CD4-positive, alpha-beta T cell treated with Interleukin-21 for 1 hour (primary cell): Measurements from ENCODE around the gene RSU1.
A peak's percentile ranks its signal among the peaks of the same experiment; 100 is the strongest.
"Not testable (repeated sequence)": the region's sequence is repeated elsewhere in the genome, so short reads cannot be mapped to it uniquely, and the experiment has no call there.

ENCODE experiments used
- DNase-seq: peaks from one replicate; pipeline ENCODE4 v3.0.0-alpha.2; 2020

Gene RSU1

GRCh38 chr10:16777473-16778370 lies 39.5 kb downstream of the RSU1 start:
- DNase-seq = peak; percentile 71

DNA sequence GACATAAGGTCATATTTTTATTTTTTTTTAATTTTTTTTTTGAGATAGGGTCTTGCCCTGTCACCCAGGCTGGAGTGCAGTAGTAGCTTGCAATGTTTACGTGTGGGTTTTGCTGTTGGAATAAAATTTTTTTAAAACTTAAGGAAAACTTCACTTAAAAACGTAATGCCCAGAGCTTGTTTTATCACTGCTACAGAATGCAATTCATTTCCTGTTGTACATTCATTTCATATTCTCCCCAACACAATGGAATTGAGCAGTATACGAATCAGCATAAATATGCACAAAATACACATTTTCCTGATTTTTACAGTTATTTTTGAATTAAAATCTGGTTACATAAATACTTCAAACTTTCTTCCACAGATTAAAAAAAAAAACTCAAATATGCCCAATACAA lies 40.3 kb downstream of the RSU1 start:
- DNase-seq = no peak

GRCh38 chr10:16773334-16773733 lies 43.9 kb downstream of the RSU1 start:
- DNase-seq = no peak

GRCh38 chr10:16770670-16771069 lies 46.6 kb downstream of the RSU1 start:
- no peak for DNase-seq

- no peak for DNase-seq
Observed at GRCh38 chr10:16770141-16770540, 47.1 kb downstream of the RSU1 start.

DNA sequence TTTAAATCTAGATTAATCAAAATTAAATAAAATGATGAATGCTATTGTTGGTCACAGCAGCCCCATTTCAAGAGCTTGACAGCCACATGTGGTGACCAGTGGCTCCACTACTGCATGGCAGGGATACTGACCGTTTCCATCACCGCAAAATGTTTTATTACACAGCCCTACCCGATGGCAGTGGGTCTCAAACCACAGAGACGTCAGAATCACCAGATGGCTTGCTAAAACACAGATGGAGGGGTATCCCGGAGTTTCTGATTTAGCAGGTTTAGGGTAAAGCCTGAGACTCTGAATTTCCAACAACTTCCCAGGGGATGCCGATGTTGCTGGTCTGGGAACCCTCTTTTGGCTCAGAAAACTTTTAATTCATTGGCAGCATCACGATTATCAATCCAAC lies 47.9 kb downstream of the RSU1 start:
- DNase-seq = no peak

GRCh38 chr10:16768702-16769101 lies 48.5 kb downstream of the RSU1 start:
- DNase-seq = no peak

DNA sequence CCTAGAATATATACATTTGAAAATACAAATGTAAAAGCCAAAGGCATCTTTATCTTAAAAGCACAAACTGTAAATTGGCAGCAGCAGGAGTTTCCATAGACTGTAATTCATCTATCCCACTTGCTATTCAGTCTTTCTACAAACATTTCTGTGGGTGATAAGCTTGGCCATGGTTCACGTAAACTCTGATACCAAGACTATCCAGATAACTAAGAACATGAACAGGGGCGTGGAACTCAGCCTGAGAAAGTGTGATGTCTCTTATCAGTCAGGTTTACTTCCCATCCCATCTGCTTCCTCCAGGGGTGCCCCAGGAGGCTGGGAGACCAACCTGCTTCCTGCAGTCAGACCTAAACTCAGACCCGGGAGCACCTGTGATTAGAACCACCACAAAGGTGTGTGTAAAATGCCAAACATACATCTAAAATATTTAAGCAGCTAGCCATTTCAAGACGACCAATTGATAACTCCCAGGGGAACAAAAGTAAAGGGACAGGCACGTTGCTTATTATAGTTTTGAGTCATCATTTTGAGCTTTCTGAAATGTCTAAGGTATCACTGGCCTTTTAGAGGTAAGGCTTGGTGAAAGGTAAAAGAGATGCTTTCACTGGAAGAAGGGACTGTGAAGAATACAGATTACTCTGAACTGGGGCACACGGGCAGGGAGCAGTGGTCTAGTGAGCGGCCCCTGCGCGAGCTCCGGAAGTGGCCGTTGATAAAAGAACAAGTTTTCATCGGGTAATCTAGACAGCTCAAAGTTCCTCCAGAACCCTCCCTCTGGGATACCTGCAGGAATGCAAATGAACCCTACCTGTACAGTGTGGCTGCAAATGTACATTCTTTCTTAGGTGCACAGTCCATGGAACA lies 51.5 kb downstream of the RSU1 start:
- DNase-seq = no peak

- DNase-seq = no peak
Observed at GRCh38 chr10:16761300-16761699, 55.9 kb downstream of the RSU1 start.

- no peak for DNase-seq
Observed at GRCh38 chr10:16756561-16757221, 60.5 kb downstream of the RSU1 start.

DNA sequence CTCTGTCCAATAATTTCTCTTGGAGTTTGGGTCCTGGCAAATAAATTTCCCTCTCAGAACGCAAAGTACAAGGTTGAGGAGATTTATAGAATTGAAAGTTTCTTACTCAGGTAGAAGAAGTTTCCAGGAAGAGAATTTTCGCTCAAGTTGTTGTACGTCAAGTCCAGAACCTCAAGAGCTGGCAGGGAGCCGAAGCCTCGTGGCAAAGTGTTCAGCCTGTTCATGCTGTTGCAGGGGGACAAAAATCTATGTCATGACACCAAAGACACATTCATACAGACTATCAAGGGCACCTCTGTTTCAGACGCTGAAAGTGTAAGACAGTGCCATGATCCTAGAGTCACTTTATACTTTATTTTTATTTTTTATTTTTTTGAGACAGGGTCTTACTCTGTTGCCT lies 62.5 kb downstream of the RSU1 start:
- DNase-seq = no peak

DNA sequence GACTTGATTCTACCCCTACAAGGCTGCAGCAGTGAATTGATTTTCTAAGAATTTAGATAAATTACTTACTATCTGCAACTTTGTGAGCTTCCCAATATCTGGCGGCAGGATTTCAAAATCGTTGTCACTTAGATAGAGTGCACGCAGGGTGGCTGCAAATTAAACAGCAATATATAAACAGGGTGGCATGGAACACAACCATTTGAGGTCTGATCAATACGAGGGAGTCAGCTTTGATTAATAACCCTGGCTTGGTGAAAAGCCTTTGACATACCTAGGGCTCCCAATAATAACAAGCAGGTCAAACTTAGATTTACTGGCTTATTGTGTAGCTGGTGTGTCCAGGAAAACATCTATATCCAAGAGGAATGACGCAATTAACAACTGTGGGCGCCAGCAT lies 64.4 kb downstream of the RSU1 start:
- DNase-seq = not testable (repeated sequence)

GRCh38 chr10:16752099-16752498 lies 65.1 kb downstream of the RSU1 start:
- no peak for DNase-seq

DNA sequence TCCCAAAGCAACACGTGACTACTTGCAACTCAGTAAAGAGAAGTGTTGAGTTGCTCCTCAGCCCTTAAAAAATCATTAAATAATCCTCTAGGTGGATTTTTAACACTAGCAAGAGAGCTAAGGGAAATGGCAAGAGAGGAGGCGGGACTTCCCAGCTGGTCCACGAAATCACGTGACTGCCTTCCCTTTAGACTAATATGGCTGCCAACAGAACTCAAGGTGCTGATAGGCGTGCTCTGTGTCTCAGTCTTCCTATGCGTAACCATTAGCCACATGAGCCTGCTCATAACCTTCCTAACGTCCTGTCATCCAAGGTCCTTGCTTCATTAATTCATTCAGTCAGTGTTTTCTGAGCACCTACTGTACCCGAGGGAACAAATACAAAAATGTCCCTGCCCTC lies 66.0 kb downstream of the RSU1 start:
- DNase-seq = no peak

GRCh38 chr10:16750461-16750860 lies 66.8 kb downstream of the RSU1 start:
- DNase-seq = no peak

- DNase-seq = no peak
Observed at GRCh38 chr10:16748749-16749148, 68.5 kb downstream of the RSU1 start.

DNA sequence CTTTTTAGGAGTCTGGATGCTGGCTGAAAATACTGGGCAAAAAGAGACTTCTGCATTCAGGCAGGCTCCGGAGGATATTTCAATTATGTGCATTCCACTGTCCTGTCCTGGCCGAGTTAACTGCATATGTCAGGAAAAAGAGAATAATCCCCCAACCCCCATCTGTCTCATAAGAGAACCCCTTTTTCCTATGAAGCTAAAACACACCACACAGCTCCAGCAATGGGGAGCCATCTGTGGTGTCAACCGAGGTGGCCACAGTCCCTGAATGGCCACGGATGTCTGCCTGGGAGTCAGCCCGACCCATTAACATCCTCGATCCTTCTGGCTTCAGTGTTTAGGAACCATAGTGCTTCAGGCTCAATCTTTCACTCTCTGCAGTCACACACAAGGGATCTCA lies 70.4 kb downstream of the RSU1 start:
- no peak for DNase-seq

DNA sequence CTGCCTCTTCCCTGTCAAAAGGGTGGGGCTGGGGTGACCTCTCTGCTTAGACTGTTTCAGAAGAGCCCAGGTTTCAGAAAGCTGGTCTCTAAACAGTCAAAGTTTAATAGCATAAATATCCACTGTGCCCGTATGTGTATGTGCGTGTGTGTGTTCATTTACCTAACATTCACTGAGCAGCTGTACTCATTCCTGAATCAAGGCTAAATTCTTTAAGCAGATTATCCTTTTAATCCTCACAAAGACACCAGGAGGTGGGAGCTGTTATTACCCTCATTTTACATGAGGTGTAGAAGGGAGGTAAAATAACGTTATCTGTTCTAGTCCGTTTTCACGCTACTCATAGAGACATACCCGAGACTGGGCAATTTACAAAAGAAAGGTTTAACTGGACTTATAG lies 72.2 kb downstream of the RSU1 start:
- no peak for DNase-seq

- no peak for DNase-seq
Observed at GRCh38 chr10:16742165-16742960, 74.9 kb downstream of the RSU1 start.

DNA sequence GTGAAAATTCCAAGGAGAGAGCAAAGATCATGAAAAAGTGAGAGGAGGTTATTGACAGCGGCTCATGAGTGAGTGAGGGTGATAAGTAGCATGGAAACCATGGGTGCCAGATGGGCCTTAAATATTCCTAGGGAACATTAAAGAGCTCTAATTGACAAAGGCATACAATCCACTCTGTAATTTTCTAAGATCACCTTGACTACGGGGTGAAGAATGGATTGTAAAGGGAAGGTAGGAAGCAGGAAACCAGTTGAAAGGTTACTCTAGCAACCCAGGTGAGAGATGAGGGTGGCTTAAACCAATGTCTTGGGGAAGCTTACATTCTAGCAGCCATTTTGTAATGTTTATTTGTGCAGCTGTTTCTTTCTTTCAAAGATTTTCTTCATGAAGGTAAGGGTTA lies 75.7 kb downstream of the RSU1 start:
- no peak for DNase-seq

GRCh38 chr10:16737420-16737819 lies 79.8 kb downstream of the RSU1 start:
- DNase-seq = no peak

DNA sequence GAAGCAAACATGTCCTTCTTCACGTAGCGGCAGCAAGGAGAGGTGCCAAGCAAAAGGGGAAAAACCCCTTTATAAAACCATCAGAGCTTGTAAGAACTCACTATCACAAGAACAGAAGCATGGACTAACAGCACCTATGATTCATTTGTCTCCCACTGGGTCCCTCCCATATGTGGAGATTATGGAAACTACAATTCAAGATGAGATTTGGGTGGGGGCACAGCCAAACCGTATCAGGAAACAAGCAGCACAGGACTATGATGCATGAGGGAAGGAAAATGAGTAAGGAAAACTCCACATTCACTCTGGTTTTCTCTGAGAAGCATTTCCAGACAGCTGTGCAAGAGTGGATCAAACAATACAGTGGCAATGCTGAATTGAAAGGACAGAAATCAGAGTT lies 81.6 kb downstream of the RSU1 start:
- DNase-seq = no peak

DNA sequence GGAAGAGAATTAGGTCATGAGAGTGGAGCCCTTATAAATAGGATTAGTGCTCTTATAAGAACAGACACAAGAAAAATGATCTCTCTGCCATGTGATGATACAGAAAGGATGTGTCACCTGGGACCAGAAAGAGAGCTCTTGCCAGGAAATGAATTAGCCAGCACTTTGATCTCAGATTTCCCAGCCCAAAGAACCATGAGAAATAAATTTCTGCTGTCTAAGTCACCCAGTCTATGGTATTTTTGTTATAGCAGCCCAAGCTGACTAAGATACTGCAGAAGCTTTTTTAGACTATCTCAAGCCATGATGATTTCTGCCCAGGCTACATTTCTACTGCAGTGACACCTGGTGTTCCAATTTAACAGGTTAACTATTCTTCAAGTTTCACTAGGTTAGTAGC lies 84.8 kb downstream of the RSU1 start:
- DNase-seq = no peak
